A549 (cell line): Measurements from ENCODE around the gene SCN4B. TPM values are rescaled to one million over a fixed set of nuclear protein-coding genes. Genes with fewer than 3 reads are reported as not detected.

Experiments used
- ATAC-seq, 2 experiments: fragments of 200-7000 bp in 1 of 2; fragments of >200 bp in 1 of 2; cut with Nextera tagmentation in 1 of 2; cut with Tn5 transposase in 1 of 2; 3 replicates each; pipeline versions ENCODE4 v1.8.0 to v1.9.1; 2018 to 2020; ENCODE audit warnings: mild to moderate bottlenecking in 1 of 2, moderate library complexity in 1 of 2
- CTCF ChIA-PET: fragments of 300-600 bp; sonication (Branson Sonifier 250); formaldehyde crosslinking; extraction: SDS; loops from one replicate; lab custom pipeline; 2021; ENCODE audit warnings: antibody characterized with exemption, inconsistent platforms; lab: Yijun Ruan, JAX
- POLR2A ChIA-PET: fragments of 350-600 bp; formaldehyde crosslinking; extraction: SDS; loops from one replicate; lab custom pipeline; 2021; ENCODE audit warnings: antibody characterized with exemption, inconsistent platforms; lab: Yijun Ruan, JAX
- DNase-seq, 2 experiments: peaks; one replicate each; pipeline versions ENCODE4 v3.0.0 to v3.0.0-alpha.2; 2011 to 2016; ENCODE audit warnings: low read depth in 1 of 2, low spot score in 1 of 2
- FAIRE-seq: peaks from 2 replicates; lab custom pipeline; 2011; peaks lifted over from hg19 to GRCh38; lab: Jason Lieb, UNC
- H3K27ac ChIP-seq, 2 experiments: fragments of >200 bp; sonication (Bioruptor Twin); formaldehyde crosslinking; 3 replicates each; pipeline ENCODE4 v1.5.1; 2016 to 2017
- H3K4me1 ChIP-seq: fragments of >200 bp; sonication (Bioruptor Twin); formaldehyde crosslinking; 3 replicates; pipeline ENCODE4 v1.6.1; 2016
- H3K4me2 ChIP-seq: fragments of >200 bp; sonication (Bioruptor Twin); formaldehyde crosslinking; 3 replicates; pipeline ENCODE4 v1.6.1; 2016
- H3K4me3 ChIP-seq: fragments of >200 bp; sonication (Bioruptor Twin); formaldehyde crosslinking; 3 replicates; pipeline ENCODE4 v1.5.1; 2016
- H3K9me3 ChIP-seq: fragments of >200 bp; sonication (Bioruptor Twin); formaldehyde crosslinking; 3 replicates; pipeline ENCODE4 v1.6.1; 2016
- CBX2 ChIP-seq: fragments of 200-600 bp; sonication (generic); IDR thresholded peaks from 2 replicates; pipeline ENCODE4 v1.6.1; 2016; ENCODE audit warnings: low read depth, mild to moderate bottlenecking, borderline replicate concordance
- CBX8 ChIP-seq: fragments of 200-600 bp; sonication (generic); IDR thresholded peaks from 2 replicates; pipeline ENCODE4 v1.6.1; 2016
- CHD2 ChIP-seq: fragments of 150-350 bp; IDR thresholded peaks from 2 replicates; pipeline ENCODE4 v1.6.1; 2014; ENCODE audit warnings: low read length; ENCODE audit not compliant: partially characterized antibody
- CHD4 ChIP-seq: fragments of 200-600 bp; sonication (generic); IDR thresholded peaks from 2 replicates; pipeline ENCODE4 v1.6.1; 2016; ENCODE audit warnings: antibody characterized with exemption, mild to moderate bottlenecking, borderline replicate concordance
- EHF ChIP-seq: fragments of 250-450 bp; sonication (Bioruptor Pico); IDR thresholded peaks from 2 replicates; pipeline ENCODE4 v1.5.0; 2020; ENCODE audit warnings: mild to moderate bottlenecking
- ESRRA ChIP-seq: fragments of 150-350 bp; IDR thresholded peaks from 2 replicates; pipeline ENCODE4 v1.6.1; 2014; ENCODE audit warnings: mild to moderate bottlenecking, low read length, borderline replicate concordance
- FOSB ChIP-seq: fragments of 250-450 bp; sonication (Bioruptor Pico); IDR thresholded peaks from 2 replicates; pipeline ENCODE4 v1.5.0; 2020; ENCODE audit warnings: mild to moderate bottlenecking, moderate library complexity
- GATA3 ChIP-seq: IDR thresholded peaks from 2 replicates; pipeline ENCODE4 v1.6.1; 2012; ENCODE audit warnings: borderline replicate concordance
- HOXA7 ChIP-seq: fragments of 250-450 bp; sonication (Bioruptor Pico); IDR thresholded peaks from 2 replicates; pipeline ENCODE4 v1.5.0; 2020; ENCODE audit warnings: mild to moderate bottlenecking, moderate library complexity
- HOXB13 ChIP-seq: fragments of 250-450 bp; sonication (Bioruptor Pico); IDR thresholded peaks from 2 replicates; pipeline ENCODE4 v1.5.0; 2020; ENCODE audit warnings: low read depth, mild to moderate bottlenecking, moderate library complexity
- JUNB ChIP-seq: fragments of >200 bp; sonication (Bioruptor Twin); formaldehyde crosslinking; IDR thresholded peaks from 2 replicates; pipeline ENCODE4 v1.6.1; 2016
- MAFK ChIP-seq: fragments of 450-650 bp; IDR thresholded peaks from 2 replicates; pipeline ENCODE4 v1.6.1; 2014; ENCODE audit not compliant: partially characterized antibody
- MAZ ChIP-seq: fragments of 150-350 bp; IDR thresholded peaks from 2 replicates; pipeline ENCODE4 v1.6.1; 2014; ENCODE audit warnings: antibody characterized with exemption, low read depth, low read length, borderline replicate concordance
- NFE2L2 ChIP-seq: fragments of 150-350 bp; conservative IDR thresholded peaks from 2 replicates; pipeline ENCODE4 v1.6.1; 2014; ENCODE audit warnings: low read length
- NPAS2 ChIP-seq: fragments of 250-450 bp; sonication (Bioruptor Pico); IDR thresholded peaks from 2 replicates; pipeline ENCODE4 v1.8.0; 2022; ENCODE audit warnings: mild to moderate bottlenecking, moderate library complexity, borderline replicate concordance
- NR3C1 ChIP-seq: fragments of >200 bp; sonication (Bioruptor Twin); formaldehyde crosslinking; IDR thresholded peaks from 3 replicates; pipeline ENCODE4 v1.6.1; 2017
- POLR2AphosphoS2 ChIP-seq: conservative IDR thresholded peaks from 2 replicates; pipeline ENCODE4 v1.6.1; 2012; ENCODE audit warnings: low read length, improper control_type of control experiment, inconsistent platforms
- RAD21 ChIP-seq, 2 experiments: fragments of >200 bp in 1 of 2; sonication (Bioruptor Twin) in 1 of 2; formaldehyde crosslinking in 1 of 2; IDR thresholded peaks in 1 of 2; conservative IDR thresholded peaks in 1 of 2; 2 replicates in 1 of 2; 3 replicates in 1 of 2; pipeline ENCODE4 v1.6.1; 2012 to 2018; ENCODE audit warnings: inconsistent platforms in 1 of 2
- RFX5 ChIP-seq: fragments of 450-650 bp; IDR thresholded peaks from 2 replicates; pipeline ENCODE4 v1.7.1; 2014; ENCODE audit warnings: antibody characterized with exemption, mild to moderate bottlenecking, moderate library complexity
- RNF2 ChIP-seq: fragments of 200-600 bp; sonication (generic); IDR thresholded peaks from 2 replicates; pipeline ENCODE4 v1.6.1; 2016; ENCODE audit warnings: low read depth, mild to moderate bottlenecking, antibody characterized with exemption, moderate library complexity, borderline replicate concordance
- SMC3 ChIP-seq: fragments of >200 bp; sonication (Bioruptor Twin); formaldehyde crosslinking; IDR thresholded peaks from 3 replicates; pipeline ENCODE4 v1.6.1; 2018; ENCODE audit warnings: inconsistent platforms
- TFCP2L1 ChIP-seq: fragments of 250-450 bp; sonication (Bioruptor Pico); IDR thresholded peaks from 2 replicates; pipeline ENCODE4 v1.5.0; 2021; ENCODE audit warnings: mild to moderate bottlenecking
- ZC3H11A ChIP-seq: fragments of 450-650 bp; IDR thresholded peaks from 2 replicates; pipeline ENCODE4 v1.6.1; 2014; ENCODE audit warnings: antibody characterized with exemption, mild to moderate bottlenecking
- ZSCAN20 ChIP-seq: fragments of 250-450 bp; sonication (Bioruptor Pico); IDR thresholded peaks from 2 replicates; pipeline ENCODE4 v1.8.0; 2022; ENCODE audit warnings: mild to moderate bottlenecking, moderate library complexity
- WGBS: methylation state at CpG from one replicate; pipeline ENCODE4 v1.1.6; 2017; ENCODE audit errors: missing lambda C conversion rate; 5-methylcytosine and 5-hydroxymethylcytosine counted together
- polyA plus RNA-seq, 4 experiments: library from polyadenylated mRNA; depleted of rRNA in 3 of 4; stranded (reverse); fragments of >200 nt; fragmentation: RNase III in 1 of 4; extraction: RNeasy Plus Mini Kit Qiagen cat#74134 plus additional on column Dnase treatment in 1 of 4; gene quantifications; 2 replicates in 3 of 4; 3 replicates in 1 of 4; pipeline ENCODE4 v1.2.3, GENCODE V29; 2011 to 2017
- TF ChIP-seq, protein P1 (sequence below): fragments of >200 bp; sonication (Bioruptor Twin); formaldehyde crosslinking; IDR thresholded peaks from 3 replicates; pipeline ENCODE4 v1.5.1; 2016
- TF ChIP-seq, protein P2 (sequence below): fragments of >200 bp; sonication (Bioruptor Twin); formaldehyde crosslinking; IDR thresholded peaks from 3 replicates; pipeline ENCODE4 v1.6.1; 2016
- TF ChIP-seq, protein P3 (sequence below): fragments of 200-600 bp; sonication (generic); IDR thresholded peaks from 2 replicates; pipeline ENCODE4 v1.6.1; 2016; ENCODE audit warnings: antibody characterized with exemption, mild to moderate bottlenecking, moderate library complexity
- TF ChIP-seq, protein P4 (sequence below): IDR thresholded peaks from 2 replicates; pipeline ENCODE4 v1.6.1; 2012; ENCODE audit warnings: low read depth, borderline replicate concordance
- TF ChIP-seq, protein P5 (sequence below): fragments of 450-650 bp; IDR thresholded peaks from 2 replicates; pipeline ENCODE4 v1.6.1; 2014; ENCODE audit warnings: antibody characterized with exemption

Gene SCN4B
- polyA plus RNA-seq, 2 of the 4 experiments (the other 2 are of a cell fraction) = 0.12 TPM; not detected in 1

DNA sequence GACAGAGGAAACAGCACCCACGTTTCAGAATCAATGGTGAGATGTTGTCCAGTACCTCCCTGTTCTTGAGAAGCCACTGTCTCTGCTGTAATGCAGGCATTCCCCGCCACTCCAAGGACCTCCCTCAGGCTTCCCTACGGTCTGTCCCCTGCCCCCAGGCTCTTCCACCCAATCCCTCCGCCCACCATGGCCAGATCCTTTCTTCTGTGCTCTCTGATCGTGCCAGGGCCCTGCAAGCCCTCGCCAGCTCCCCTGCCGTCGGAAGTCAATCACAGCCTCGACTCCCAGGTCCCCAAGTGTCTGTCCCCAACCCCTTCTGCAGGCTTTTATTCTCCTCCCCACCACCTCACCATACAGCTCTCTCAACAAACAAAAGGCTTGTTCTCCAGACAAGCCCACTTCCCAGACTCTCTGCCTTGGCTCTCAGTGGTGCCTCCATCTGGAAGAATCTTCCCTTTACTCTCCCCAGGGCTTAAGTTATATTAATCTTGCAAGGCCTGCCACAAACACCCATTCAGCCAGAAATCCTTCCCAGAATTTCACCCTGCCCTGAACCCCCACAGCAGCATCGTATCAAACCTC lies 13.7 kb downstream of the SCN4B start:
- CTCF ChIA-PET = interaction anchor here (0.6 to 14.9 kb wide), 2 partner anchors 29 to 244 kb away, joined by 3 to 165 read pairs; no protein-coding TSS in a partner anchor

DNA sequence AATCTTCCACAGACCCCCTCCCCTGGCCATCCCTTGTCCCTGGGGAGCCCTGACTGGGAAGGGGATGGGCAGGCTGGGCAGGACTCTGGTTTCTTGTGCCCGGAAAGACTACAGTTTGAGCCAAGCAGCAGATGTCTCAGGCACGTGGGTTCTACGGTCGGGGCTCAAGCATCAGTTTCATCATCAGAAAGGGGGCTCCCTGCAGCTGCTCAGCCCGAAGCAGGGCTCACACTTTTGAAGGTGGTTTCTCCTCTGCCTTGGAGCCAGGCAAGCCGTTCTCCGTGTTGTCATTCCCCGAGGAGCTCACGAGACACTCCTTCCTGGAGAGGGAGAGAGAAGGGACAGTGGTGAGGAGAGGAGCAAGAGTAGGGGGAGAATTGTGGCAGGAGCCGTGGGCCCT lies 15.8 kb downstream of the SCN4B start:
- FAIRE-seq = no peak
- H3K4me3 ChIP-seq = no peak overlapping the region
- H3K27ac ChIP-seq = no peak overlapping the region
- no peak for DNase-seq
- no peak overlapping the region for H3K4me2 ChIP-seq
- ChIA-PET POLR2A (no interaction called here), CTCF (interaction anchor here (0.5 to 14.9 kb wide), 2 partner anchors 32 to 38 kb away, joined by 4 to 165 read pairs; no protein-coding TSS in a partner anchor)
- no peak for ATAC-seq
- no peaks in the 10 kb centered on the region for H3K9me3 ChIP-seq
- TF ChIP-seq JUNB (no peak), MAZ (no peak), GATA3 (no peak), RNF2 (no peak), FOSB (CRISPR knock-in tag) (no peak), RAD21 (conservative IDR thresholded peaks at IDR 0.05 in 1 of 2, IDR thresholded peaks at IDR 0.05 in 1 of 2) (no peak), NFE2L2 (no peak), NR3C1 (no peak), POLR2AphosphoS2 (no peak), ZSCAN20 (CRISPR knock-in tag) (no peak), HOXB13 (no peak), ESRRA (no peak), CBX2 (no peak), CHD2 (no peak), TFCP2L1 (CRISPR knock-in tag) (no peak), CBX8 (no peak)
- TF ChIP-seq, protein P1, sequence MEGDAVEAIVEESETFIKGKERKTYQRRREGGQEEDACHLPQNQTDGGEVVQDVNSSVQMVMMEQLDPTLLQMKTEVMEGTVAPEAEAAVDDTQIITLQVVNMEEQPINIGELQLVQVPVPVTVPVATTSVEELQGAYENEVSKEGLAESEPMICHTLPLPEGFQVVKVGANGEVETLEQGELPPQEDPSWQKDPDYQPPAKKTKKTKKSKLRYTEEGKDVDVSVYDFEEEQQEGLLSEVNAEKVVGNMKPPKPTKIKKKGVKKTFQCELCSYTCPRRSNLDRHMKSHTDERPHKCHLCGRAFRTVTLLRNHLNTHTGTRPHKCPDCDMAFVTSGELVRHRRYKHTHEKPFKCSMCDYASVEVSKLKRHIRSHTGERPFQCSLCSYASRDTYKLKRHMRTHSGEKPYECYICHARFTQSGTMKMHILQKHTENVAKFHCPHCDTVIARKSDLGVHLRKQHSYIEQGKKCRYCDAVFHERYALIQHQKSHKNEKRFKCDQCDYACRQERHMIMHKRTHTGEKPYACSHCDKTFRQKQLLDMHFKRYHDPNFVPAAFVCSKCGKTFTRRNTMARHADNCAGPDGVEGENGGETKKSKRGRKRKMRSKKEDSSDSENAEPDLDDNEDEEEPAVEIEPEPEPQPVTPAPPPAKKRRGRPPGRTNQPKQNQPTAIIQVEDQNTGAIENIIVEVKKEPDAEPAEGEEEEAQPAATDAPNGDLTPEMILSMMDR = no peak
- TF ChIP-seq, all 56 proteins: peak for 0
- no peaks in the 10 kb centered on the region for H3K4me1 ChIP-seq
- 49% methylated on average over 7 of the region's 10 CpGs for WGBS

More for the DNA sequence above, 13.7 kb downstream of the SCN4B start:
- TF ChIP-seq NPAS2 (CRISPR knock-in tag) (no peak), NR3C1 (no peak), RFX5 (no peak), HOXA7 (CRISPR knock-in tag) (no peak), EHF (CRISPR knock-in tag) (no peak), POLR2AphosphoS2 (no peak), MAFK (no peak), CHD4 (no peak), ZC3H11A (no peak), MAZ (no peak), SMC3 (no peak)
- TF ChIP-seq, protein P2, sequence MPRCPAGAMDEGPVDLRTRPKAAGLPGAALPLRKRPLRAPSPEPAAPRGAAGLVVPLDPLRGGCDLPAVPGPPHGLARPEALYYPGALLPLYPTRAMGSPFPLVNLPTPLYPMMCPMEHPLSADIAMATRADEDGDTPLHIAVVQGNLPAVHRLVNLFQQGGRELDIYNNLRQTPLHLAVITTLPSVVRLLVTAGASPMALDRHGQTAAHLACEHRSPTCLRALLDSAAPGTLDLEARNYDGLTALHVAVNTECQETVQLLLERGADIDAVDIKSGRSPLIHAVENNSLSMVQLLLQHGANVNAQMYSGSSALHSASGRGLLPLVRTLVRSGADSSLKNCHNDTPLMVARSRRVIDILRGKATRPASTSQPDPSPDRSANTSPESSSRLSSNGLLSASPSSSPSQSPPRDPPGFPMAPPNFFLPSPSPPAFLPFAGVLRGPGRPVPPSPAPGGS = no peak
- TF ChIP-seq, protein P3, sequence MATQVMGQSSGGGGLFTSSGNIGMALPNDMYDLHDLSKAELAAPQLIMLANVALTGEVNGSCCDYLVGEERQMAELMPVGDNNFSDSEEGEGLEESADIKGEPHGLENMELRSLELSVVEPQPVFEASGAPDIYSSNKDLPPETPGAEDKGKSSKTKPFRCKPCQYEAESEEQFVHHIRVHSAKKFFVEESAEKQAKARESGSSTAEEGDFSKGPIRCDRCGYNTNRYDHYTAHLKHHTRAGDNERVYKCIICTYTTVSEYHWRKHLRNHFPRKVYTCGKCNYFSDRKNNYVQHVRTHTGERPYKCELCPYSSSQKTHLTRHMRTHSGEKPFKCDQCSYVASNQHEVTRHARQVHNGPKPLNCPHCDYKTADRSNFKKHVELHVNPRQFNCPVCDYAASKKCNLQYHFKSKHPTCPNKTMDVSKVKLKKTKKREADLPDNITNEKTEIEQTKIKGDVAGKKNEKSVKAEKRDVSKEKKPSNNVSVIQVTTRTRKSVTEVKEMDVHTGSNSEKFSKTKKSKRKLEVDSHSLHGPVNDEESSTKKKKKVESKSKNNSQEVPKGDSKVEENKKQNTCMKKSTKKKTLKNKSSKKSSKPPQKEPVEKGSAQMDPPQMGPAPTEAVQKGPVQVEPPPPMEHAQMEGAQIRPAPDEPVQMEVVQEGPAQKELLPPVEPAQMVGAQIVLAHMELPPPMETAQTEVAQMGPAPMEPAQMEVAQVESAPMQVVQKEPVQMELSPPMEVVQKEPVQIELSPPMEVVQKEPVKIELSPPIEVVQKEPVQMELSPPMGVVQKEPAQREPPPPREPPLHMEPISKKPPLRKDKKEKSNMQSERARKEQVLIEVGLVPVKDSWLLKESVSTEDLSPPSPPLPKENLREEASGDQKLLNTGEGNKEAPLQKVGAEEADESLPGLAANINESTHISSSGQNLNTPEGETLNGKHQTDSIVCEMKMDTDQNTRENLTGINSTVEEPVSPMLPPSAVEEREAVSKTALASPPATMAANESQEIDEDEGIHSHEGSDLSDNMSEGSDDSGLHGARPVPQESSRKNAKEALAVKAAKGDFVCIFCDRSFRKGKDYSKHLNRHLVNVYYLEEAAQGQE = no peak
- TF ChIP-seq, protein P4, sequence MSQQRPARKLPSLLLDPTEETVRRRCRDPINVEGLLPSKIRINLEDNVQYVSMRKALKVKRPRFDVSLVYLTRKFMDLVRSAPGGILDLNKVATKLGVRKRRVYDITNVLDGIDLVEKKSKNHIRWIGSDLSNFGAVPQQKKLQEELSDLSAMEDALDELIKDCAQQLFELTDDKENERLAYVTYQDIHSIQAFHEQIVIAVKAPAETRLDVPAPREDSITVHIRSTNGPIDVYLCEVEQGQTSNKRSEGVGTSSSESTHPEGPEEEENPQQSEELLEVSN = no peak
- TF ChIP-seq, protein P5, sequence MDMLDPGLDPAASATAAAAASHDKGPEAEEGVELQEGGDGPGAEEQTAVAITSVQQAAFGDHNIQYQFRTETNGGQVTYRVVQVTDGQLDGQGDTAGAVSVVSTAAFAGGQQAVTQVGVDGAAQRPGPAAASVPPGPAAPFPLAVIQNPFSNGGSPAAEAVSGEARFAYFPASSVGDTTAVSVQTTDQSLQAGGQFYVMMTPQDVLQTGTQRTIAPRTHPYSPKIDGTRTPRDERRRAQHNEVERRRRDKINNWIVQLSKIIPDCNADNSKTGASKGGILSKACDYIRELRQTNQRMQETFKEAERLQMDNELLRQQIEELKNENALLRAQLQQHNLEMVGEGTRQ = no peak
- no peak for FAIRE-seq
- no peak overlapping the region for H3K4me3 ChIP-seq
- WGBS = 24% methylated on average over 10 of the region's 10 CpGs
- POLR2A ChIA-PET = no interaction called here
- no peak overlapping the region for H3K4me2 ChIP-seq
- ATAC-seq = no peak
- H3K27ac ChIP-seq = no peak overlapping the region
- H3K4me1 ChIP-seq = no peaks in the 10 kb centered on the region
- no peaks in the 10 kb centered on the region for H3K9me3 ChIP-seq
- DNase-seq = no peak
